WTC11 (cell line): ENCODE results near the gene FGFR4.
A peak's percentile ranks its signal among the peaks of the same experiment; 100 is the strongest.

Experiments
- ATF2 ChIP-seq: sonication (generic); formaldehyde crosslinking; IDR thresholded peaks from 2 replicates; pipeline ENCODE4 v1.8.1; 2022; ENCODE audit warnings: low read depth, missing genetic modification reagents, borderline replicate concordance
- CTCF ChIP-seq: fragments of 200-600 bp; IDR thresholded peaks from 2 replicates; pipeline ENCODE4 v1.8.0; 2022; ENCODE audit warnings: antibody characterized with exemption
- ESRRA ChIP-seq: sonication (generic); formaldehyde crosslinking; IDR thresholded peaks from 2 replicates; pipeline ENCODE4 v1.8.1; 2022; ENCODE audit warnings: mild to moderate bottlenecking, missing genetic modification reagents, borderline replicate concordance
- MAX ChIP-seq: sonication (generic); formaldehyde crosslinking; IDR thresholded peaks from 2 replicates; pipeline ENCODE4 v1.8.0; 2022; ENCODE audit warnings: mild to moderate bottlenecking, missing genetic modification reagents
- MXD4 ChIP-seq: fragments of 250-450 bp; sonication (Bioruptor Pico); IDR thresholded peaks from 2 replicates; pipeline ENCODE4 v1.8.0; 2021; ENCODE audit warnings: mild to moderate bottlenecking, moderate library complexity, borderline replicate concordance
- NFE2L1 ChIP-seq: sonication (generic); formaldehyde crosslinking; IDR thresholded peaks from 2 replicates; pipeline ENCODE4 v1.8.1; 2023; ENCODE audit warnings: missing genetic modification reagents
- USF2 ChIP-seq: sonication (generic); formaldehyde crosslinking; IDR thresholded peaks from 2 replicates; pipeline ENCODE4 v1.8.1; 2023; ENCODE audit warnings: mild to moderate bottlenecking, missing genetic modification reagents, moderate library complexity
- ZNF317 ChIP-seq: sonication (generic); formaldehyde crosslinking; IDR thresholded peaks from 2 replicates; pipeline ENCODE4 v1.8.1; 2023; ENCODE audit warnings: low read depth, mild to moderate bottlenecking, moderate library complexity, missing genetic modification reagents, borderline replicate concordance
- ZSCAN18 ChIP-seq: fragments of 250-450 bp; sonication (Bioruptor Pico); IDR thresholded peaks from 2 replicates; pipeline ENCODE4 v2.1.2; 2022; ENCODE audit warnings: mild to moderate bottlenecking, moderate library complexity

DNA sequence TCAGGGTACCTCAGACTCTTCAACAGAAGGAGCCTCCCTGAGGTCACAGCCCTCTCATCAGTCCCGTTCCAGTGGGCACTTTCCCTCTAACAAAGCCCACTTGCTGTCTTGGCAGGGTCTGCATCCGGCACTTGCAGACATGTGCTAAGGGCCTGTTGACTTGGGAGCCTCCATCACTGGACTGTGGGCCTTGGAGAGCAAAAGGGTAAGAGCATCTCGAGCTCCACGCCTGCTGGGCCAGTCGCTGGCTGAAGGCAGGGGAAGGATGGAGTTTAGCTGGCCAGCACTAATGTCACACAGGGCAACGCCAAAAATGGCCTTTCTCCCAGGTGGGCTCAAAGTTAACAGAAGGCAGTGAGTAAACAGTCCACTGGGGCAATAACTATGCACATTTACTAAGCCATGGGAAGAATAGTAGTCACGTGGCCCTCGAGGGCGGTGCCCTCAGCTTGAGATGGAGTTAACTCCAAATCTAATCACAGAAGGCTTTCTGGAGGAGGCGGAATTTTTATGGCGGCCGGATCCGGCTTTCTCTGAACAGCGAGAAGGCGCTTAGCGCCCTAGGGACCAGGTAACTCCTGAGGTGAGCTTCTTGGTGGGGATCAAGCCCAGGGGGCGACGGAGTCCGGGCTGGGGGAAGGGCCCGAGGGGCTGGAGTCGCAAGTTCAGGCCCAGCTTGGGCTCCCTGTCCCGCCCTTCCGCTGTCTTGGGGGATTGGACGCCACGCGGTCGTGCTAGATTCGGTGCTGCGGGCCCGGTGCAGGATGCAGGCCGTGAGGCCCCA, 44.8 kb downstream of the FGFR4 start:
- TF ChIP-seq CTCF (no peak), ZNF317 (no peak), MAX (CRISPR knock-in tag) (peak; percentile 70), ZSCAN18 (CRISPR knock-in tag) (no peak), MXD4 (CRISPR knock-in tag) (no peak), ESRRA (CRISPR knock-in tag) (no peak), USF2 (peak; percentile 94), NFE2L1 (peak; percentile 54; the same call in 1 of the 2 replicates), ATF2 (CRISPR knock-in tag) (no peak)
